Vagina (tissue), 2 donors: Measurements from ENCODE around the gene TUBA1A.

Source experiments
- CTCF ChIP-seq, 3 experiments: fragments of 450-650 bp in 2 of 3; fragments of 200-600 bp in 1 of 3; sonication (generic) in 1 of 3; IDR thresholded peaks; one replicate each; pipeline ENCODE4 v1.5.1; 2017 to 2019; ENCODE audit warnings: antibody characterized with exemption in 3 of 3, mild to moderate bottlenecking in 2 of 3, moderate library complexity in 2 of 3
- POLR2A ChIP-seq, 2 donors: fragments of 450-650 bp; IDR thresholded peaks; one replicate each; pipeline ENCODE4 v1.6.1; 2017; ENCODE audit warnings: antibody characterized with exemption in 2 of 2, mild to moderate bottlenecking in 2 of 2, moderate library complexity in 2 of 2
- POLR2AphosphoS5 ChIP-seq, 2 donors: sonication (generic); formaldehyde crosslinking; IDR thresholded peaks; one replicate each; pipeline ENCODE4 v1.9.0; 2017; ENCODE audit warnings: antibody characterized with exemption in 2 of 2, mild to moderate bottlenecking in 2 of 2, low read depth in 1 of 2; ENCODE audit not compliant: insufficient read depth in 1 of 2

GRCh38 chr12:49174218-49174617 lies 14.7 kb downstream of the TUBA1A start:
- TF ChIP-seq CTCF (IDR thresholded peaks at IDR 0.05) = no peak
- TF ChIP-seq POLR2AphosphoS5 (IDR thresholded peaks at IDR 0.05; ENCODE audit: insufficient read depth in 1 of 2, low read depth in 1 of 2) = no peak
- TF ChIP-seq POLR2A (IDR thresholded peaks at IDR 0.05) = no peak
